Subcutaneous adipose tissue (tissue), 4 donors: ENCODE measurements around the gene POLR1B. TPM values are rescaled to one million over a fixed set of nuclear protein-coding genes. Genes with fewer than 3 reads are reported as not detected.

Experiments used
- total RNA-seq, 4 donors: library from RNA; depleted of rRNA; stranded (reverse); fragments of >200 nt; gene quantifications; one replicate each; pipeline ENCODE4 v1.1.0, GENCODE V29; 2016
- TF ChIP-seq, protein P1 (sequence below): fragments of 450-650 bp; IDR thresholded peaks from one replicate; pipeline ENCODE4 v1.5.1; 2016; ENCODE audit warnings: low read depth, mild to moderate bottlenecking, control low read depth, antibody characterized with exemption, moderate library complexity

Gene POLR1B
- total RNA-seq, 4 donors from 2014 or later: 8.8 to 18.3 (median 12.9) TPM

DNA sequence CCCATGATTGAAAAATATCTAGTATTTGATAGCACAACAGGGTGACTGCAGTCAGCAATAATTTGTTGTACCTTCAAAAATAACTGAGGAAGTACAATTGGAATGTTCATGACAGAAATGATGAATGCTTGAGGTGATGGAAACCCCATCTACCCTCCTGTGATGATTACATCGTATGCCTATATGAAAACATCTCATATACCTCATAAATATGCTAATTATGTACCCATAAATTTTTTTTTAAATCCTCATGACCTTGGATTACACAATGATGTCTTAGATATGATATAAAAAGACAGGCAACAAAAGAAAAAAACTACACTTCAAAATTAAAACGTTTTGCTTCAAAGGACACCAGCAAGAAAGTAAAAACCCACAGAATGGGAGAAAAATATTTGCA, 1.4 kb upstream of the POLR1B start:
- TF ChIP-seq, protein P1, sequence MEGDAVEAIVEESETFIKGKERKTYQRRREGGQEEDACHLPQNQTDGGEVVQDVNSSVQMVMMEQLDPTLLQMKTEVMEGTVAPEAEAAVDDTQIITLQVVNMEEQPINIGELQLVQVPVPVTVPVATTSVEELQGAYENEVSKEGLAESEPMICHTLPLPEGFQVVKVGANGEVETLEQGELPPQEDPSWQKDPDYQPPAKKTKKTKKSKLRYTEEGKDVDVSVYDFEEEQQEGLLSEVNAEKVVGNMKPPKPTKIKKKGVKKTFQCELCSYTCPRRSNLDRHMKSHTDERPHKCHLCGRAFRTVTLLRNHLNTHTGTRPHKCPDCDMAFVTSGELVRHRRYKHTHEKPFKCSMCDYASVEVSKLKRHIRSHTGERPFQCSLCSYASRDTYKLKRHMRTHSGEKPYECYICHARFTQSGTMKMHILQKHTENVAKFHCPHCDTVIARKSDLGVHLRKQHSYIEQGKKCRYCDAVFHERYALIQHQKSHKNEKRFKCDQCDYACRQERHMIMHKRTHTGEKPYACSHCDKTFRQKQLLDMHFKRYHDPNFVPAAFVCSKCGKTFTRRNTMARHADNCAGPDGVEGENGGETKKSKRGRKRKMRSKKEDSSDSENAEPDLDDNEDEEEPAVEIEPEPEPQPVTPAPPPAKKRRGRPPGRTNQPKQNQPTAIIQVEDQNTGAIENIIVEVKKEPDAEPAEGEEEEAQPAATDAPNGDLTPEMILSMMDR: no peak

DNA sequence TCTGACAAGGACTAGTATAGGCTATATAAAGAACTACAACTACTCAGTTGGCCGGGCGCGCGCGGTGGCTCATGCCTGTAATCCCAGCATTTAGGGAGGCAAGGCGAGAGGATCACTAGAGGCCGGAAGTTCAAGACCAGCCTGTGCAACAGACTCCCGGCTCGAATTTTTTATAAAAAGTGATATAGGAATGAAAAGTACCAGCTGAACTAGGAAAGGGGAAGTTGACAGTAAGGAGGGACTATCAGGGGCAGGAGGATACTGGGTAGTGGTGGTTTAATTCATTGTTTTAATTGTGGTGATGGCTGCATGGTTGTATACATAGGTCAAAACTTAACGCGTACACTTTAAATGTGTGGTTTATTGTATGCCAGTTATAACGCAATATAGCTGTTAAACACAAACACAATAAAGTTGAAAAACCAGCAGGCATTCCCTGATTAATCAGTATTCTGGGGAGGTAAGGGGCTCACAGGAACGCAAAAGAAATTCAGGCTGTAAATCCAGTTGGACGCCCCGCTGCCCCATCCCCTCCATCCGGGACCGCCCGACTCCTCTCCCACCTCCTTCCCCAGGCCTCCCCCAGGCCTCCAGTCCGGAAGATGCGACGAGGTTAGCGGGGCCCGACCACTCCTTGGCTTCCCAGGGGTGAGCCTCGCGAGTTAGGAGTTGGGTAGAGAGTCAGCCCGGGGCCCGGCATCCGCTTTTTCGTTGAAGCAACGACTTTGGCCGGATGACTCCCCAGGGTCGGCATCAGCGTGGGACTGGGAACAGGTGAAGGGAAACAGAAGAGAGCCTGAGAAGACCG, 746 bp upstream of the POLR1B start:
- TF ChIP-seq, protein P1: no peak

DNA sequence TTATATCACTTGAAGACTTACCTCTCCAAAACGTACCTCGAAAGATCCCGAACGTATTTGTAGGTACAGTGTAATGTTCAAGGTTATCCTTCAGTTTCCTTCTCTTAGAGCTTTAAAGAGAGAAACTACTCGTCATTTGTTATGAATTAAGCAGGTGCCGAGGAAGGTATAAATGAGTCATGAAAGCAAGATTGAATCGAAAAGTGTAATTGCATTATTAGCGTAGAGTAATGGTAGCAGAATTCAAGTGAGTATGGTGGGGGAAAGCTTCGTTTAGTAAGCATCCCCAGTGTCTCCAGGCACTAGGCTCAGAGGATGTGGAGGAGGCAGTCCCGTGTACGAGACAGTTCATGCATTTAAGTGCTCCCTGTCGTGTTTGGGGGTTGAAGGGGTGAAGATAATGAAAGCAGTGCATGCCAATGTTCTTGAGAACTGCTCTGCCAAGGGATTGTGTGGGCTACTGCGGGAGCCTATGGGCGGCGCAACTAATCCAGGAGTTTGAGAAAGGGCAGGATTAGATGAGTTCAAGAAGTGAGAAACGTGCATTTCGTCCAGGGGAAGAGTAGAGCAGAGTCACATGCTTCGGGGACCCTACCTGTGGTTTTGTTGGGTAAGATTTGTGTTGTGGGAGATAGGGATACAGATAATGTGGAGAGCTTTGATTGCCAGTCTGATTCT, 858 bp downstream of the POLR1B start:
- TF ChIP-seq, protein P1: no peak

DNA sequence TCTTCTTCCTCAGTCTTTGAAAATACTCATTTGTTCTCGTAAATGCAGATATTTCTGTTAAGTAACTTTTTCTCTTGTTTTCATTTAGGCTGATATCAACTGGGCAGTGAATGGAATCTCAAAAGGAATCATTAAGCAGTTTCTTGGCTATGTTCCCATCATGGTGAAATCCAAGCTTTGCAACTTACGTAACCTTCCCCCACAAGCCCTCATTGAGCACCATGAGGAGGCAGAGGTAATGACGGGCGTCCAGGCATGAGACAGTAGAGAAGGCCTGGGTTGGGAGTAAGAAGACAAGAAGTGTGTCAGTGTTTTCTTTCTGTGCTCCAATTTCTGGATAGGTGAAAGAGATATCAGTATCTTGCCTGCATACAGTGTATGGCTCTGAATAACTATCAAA, 5.1 kb downstream of the POLR1B start:
- TF ChIP-seq, protein P1: no peak

DNA sequence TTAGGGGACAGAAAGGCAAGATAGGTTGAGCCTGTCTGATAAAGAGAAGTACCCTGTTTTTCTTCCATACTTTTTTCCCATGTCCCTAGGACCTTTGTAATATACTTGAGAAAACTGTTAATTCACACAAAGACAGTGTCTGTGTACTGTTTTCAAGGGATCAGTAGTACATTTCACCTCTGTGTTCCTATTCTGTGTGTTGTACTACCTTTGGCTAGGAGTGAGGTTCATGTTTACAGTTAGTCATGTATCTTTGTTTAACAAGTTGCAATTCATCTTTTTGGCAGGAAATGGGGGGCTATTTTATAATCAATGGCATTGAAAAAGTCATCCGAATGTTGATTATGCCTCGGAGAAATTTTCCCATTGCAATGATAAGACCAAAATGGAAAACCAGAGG, 6.7 kb downstream of the POLR1B start:
- TF ChIP-seq, protein P1: no peak

DNA sequence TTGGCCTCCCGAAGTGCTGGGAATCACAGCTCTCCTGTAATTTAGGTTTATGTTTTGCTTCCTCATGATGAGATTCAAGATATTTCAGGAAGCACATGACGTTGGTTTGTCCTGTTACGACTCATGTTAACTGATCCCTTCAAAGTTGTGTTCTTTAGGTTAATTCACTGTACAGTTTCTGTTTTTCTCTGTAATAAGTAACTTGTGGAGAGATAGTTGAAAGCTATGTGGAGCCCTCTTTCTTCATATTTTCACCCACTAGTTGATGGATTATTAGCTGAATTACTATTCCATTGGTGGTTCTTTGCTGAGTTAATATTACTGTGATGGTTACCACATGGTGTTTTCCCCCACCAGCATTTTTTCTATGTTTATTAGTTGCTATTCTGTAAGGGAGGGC, 23.8 kb downstream of the POLR1B start:
- TF ChIP-seq, protein P1: no peak

DNA sequence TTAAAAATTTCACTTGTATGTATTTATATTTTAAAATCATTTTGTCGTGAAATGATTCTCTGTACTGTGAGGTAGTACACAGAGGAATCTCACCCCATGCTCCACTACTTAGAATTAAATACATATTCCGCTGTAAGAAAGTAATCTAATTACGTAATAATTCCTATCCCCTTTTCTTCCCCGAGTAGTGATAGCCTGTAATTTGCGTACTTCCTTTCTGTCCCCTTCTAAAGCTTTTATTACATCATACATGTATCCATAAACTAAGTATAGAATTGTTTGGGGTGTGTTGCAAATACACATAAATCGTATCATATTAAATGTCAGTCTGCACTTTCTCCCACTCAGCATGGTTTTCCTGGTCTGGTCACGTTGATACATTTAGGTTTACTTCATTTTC, 29.7 kb downstream of the POLR1B start:
- TF ChIP-seq, protein P1: no peak
